HEK293T (cell line): Measurements from ENCODE around the gene YJU2.

ENCODE experiments used
- CTCF ChIA-PET: fragments of 350-600 bp; formaldehyde crosslinking; extraction: SDS; loops from one replicate; lab custom pipeline; 2021; ENCODE audit warnings: antibody characterized with exemption, inconsistent platforms; lab: Yijun Ruan, JAX
- POLR2A ChIA-PET: fragments of 350-600 bp; formaldehyde crosslinking; extraction: SDS; loops from one replicate; lab custom pipeline; 2020; ENCODE audit warnings: antibody characterized with exemption, inconsistent platforms; lab: Yijun Ruan, JAX
- DNase-seq: peaks from one replicate; pipeline ENCODE4 v3.0.0; 2012; ENCODE audit warnings: mixed read lengths; ENCODE audit errors: extremely low spot score
- ARNT ChIP-seq: fragments of 450-650 bp; IDR thresholded peaks from 2 replicates; pipeline ENCODE4 v1.6.1; 2017; ENCODE audit warnings: mild to moderate bottlenecking
- BHLHE40 ChIP-seq: fragments of 450-650 bp; IDR thresholded peaks from 2 replicates; pipeline ENCODE4 v1.6.1; 2016; ENCODE audit warnings: mild to moderate bottlenecking, moderate library complexity, borderline replicate concordance
- CTBP1 ChIP-seq: fragments of 450-650 bp; IDR thresholded peaks from 2 replicates; pipeline ENCODE4 v1.6.1; 2016; ENCODE audit warnings: borderline replicate concordance
- ELF4 ChIP-seq: fragments of 450-650 bp; IDR thresholded peaks from 2 replicates; pipeline ENCODE4 v1.6.1; 2017; ENCODE audit warnings: antibody characterized with exemption
- FOXA1 ChIP-seq: fragments of 450-650 bp; IDR thresholded peaks from 2 replicates; pipeline ENCODE4 v1.6.1; 2016; ENCODE audit warnings: mild to moderate bottlenecking
- FOXK2 ChIP-seq: fragments of 450-650 bp; IDR thresholded peaks from 2 replicates; pipeline ENCODE4 v1.6.1; 2016; ENCODE audit warnings: mild to moderate bottlenecking
- FOXM1 ChIP-seq: fragments of 450-650 bp; IDR thresholded peaks from 2 replicates; pipeline ENCODE4 v1.6.1; 2017; ENCODE audit warnings: mild to moderate bottlenecking, borderline replicate concordance
- HDGF ChIP-seq: fragments of 450-650 bp; IDR thresholded peaks from 2 replicates; pipeline ENCODE4 v1.6.1; 2017; ENCODE audit warnings: antibody characterized with exemption, borderline replicate concordance
- L3MBTL2 ChIP-seq: fragments of 450-650 bp; conservative IDR thresholded peaks from 2 replicates; pipeline ENCODE4 v1.6.1; 2016; ENCODE audit warnings: mild to moderate bottlenecking
- LEF1 ChIP-seq: fragments of 450-650 bp; IDR thresholded peaks from 2 replicates; pipeline ENCODE4 v1.6.1; 2017; ENCODE audit warnings: mild to moderate bottlenecking, borderline replicate concordance
- NFRKB ChIP-seq: fragments of 450-650 bp; IDR thresholded peaks from 2 replicates; pipeline ENCODE4 v1.6.1; 2016; ENCODE audit warnings: mild to moderate bottlenecking, moderate library complexity
- SP1 ChIP-seq: fragments of 450-650 bp; IDR thresholded peaks from 2 replicates; pipeline ENCODE4 v1.6.1; 2017
- SUZ12 ChIP-seq: fragments of 450-650 bp; IDR thresholded peaks from 2 replicates; pipeline ENCODE4 v1.6.1; 2016; ENCODE audit warnings: mild to moderate bottlenecking
- TARDBP ChIP-seq: fragments of 450-650 bp; IDR thresholded peaks from 2 replicates; pipeline ENCODE4 v1.6.1; 2016
- ZNF384 ChIP-seq: fragments of 450-650 bp; IDR thresholded peaks from 2 replicates; pipeline ENCODE4 v1.6.1; 2016
- TF ChIP-seq, protein P1 (sequence below): fragments of 450-650 bp; IDR thresholded peaks from 2 replicates; pipeline ENCODE4 v1.6.1; 2016

Gene YJU2

DNA sequence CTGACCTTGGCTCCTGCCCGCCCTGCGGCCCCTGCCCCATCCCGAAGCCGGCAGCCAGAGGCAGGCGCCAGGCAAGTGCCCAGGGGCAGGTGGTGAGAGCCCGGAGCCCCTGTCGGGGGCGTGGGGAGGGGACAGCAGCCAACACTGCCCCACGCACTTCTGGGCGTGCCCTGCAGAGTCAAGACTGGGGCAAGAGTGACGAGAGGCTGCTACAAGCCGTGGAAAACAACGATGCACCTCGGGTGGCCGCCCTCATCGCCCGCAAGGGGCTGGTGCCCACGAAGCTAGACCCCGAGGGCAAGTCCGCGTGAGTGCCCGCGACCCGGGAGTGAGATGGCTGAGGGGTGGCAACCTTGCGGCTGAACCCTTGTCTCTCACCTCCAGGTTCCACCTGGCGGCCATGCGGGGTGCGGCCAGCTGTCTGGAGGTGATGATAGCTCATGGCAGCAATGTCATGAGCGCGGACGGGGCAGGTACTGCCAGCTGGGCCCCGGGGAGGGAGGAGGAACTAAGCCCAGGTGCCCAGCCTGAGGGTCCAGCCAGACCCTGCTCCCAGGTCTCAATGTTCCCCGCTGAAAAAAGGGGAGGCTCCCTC is 47.1 kb upstream of the YJU2 start:
- POLR2A ChIA-PET, result no interaction called here
- no peak for DNase-seq
- no peak for TF ChIP-seq LEF1
- no peak for TF ChIP-seq FOXK2
- no peak for TF ChIP-seq SUZ12
- no peak for TF ChIP-seq FOXM1
- no peak for TF ChIP-seq ARNT
- no peak for TF ChIP-seq HDGF
- no peak for TF ChIP-seq CTBP1
- TF ChIP-seq SP1, result no peak
- TF ChIP-seq, protein P1, sequence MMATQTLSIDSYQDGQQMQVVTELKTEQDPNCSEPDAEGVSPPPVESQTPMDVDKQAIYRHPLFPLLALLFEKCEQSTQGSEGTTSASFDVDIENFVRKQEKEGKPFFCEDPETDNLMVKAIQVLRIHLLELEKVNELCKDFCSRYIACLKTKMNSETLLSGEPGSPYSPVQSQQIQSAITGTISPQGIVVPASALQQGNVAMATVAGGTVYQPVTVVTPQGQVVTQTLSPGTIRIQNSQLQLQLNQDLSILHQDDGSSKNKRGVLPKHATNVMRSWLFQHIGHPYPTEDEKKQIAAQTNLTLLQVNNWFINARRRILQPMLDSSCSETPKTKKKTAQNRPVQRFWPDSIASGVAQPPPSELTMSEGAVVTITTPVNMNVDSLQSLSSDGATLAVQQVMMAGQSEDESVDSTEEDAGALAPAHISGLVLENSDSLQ, result no peak
- TF ChIP-seq L3MBTL2, result no peak
- TF ChIP-seq ELF4, result no peak
- TF ChIP-seq FOXA1, result no peak
- TF ChIP-seq TARDBP, result no peak
- TF ChIP-seq NFRKB, result no peak
- no peak for TF ChIP-seq BHLHE40
- TF ChIP-seq ZNF384, result no peak
- CTCF ChIA-PET, result interaction anchor here (0.6 kb wide), 1 partner anchor 13 kb away, joined by 3 read pairs; no protein-coding TSS in a partner anchor

DNA sequence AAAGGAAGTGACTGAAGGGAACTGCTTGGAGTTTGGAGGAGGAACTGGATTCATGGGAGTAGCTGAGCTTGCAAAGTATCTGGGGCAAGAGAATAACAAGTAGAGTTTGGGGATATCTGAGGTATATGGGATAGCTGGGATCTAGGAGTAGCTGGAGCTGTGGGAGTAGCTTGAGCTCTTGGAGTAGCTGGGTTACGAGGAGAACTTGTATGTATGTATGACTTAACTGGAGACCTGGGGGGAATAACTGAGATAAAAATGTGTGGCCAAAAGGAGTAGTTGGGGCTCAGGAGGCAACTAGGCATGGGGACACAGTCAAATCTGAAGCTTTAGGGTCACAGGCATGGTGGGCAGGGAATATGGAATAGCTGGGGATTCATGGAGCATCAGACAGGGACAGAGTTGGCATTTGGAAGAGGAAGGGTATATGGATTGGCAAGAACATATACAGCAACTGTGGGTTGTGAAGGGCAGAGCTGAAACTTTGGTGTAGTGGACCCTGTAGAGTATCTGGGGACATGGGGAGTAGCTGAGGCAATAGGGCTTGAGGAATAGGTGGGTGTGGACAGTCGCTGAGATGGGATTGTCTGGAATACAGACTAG is 45.8 kb upstream of the YJU2 start:
- TF ChIP-seq L3MBTL2, result no peak
- no peak for TF ChIP-seq SP1
- TF ChIP-seq BHLHE40, result no peak
- POLR2A ChIA-PET, result interaction anchor here (0.9 to 1.5 kb wide), 3 partner anchors 61 to 438 kb away, joined by 4 to 5 read pairs (median 4); partner anchors contain the start of genes EEF2 and MRPL54
- no peak for DNase-seq
- CTCF ChIA-PET, result interaction anchor here (0.6 to 1.6 kb wide), 3 partner anchors 32 to 437 kb away, joined by 3 to 4 read pairs (median 4); no protein-coding TSS in a partner anchor

DNA sequence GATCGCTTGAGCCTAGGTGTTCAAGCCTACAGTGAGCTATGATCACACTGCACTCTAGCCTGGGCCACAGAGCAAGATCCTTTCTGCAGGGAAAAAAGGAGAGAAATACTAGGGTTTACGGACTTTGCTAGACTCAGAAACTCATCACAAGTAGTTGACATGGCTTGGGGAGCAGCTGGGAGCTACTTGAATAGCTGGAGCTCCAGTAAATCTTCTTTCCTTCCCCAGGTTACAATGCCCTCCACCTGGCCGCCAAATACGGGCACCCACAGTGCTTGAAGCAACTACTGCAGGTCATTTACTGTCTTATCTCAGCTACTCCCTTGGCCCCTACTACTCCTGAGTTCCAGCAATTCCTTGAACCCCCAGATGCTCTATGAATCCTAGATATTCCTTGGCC is 45.1 kb upstream of the YJU2 start:
- no peak for DNase-seq
- ChIA-PET CTCF (interaction anchor here (0.6 to 1.6 kb wide), 5 partner anchors 31 to 438 kb away, joined by 3 to 4 read pairs (median 4); partner anchors contain the start of gene EEF2), POLR2A (interaction anchor here (0.9 to 1.5 kb wide), 3 partner anchors 61 to 439 kb away, joined by 4 to 5 read pairs (median 4); partner anchors contain the start of genes EEF2 and MRPL54)
- TF ChIP-seq ELF4, result no peak
- TF ChIP-seq L3MBTL2, result no peak
- no peak for TF ChIP-seq NFRKB
- no peak for TF ChIP-seq FOXM1
- TF ChIP-seq FOXK2, result no peak
- no peak for TF ChIP-seq CTBP1
- TF ChIP-seq TARDBP, result no peak
- no peak for TF ChIP-seq LEF1
- no peak for TF ChIP-seq SP1
- TF ChIP-seq ARNT, result no peak
- TF ChIP-seq HDGF, result no peak
- TF ChIP-seq, protein P1, result no peak

DNA sequence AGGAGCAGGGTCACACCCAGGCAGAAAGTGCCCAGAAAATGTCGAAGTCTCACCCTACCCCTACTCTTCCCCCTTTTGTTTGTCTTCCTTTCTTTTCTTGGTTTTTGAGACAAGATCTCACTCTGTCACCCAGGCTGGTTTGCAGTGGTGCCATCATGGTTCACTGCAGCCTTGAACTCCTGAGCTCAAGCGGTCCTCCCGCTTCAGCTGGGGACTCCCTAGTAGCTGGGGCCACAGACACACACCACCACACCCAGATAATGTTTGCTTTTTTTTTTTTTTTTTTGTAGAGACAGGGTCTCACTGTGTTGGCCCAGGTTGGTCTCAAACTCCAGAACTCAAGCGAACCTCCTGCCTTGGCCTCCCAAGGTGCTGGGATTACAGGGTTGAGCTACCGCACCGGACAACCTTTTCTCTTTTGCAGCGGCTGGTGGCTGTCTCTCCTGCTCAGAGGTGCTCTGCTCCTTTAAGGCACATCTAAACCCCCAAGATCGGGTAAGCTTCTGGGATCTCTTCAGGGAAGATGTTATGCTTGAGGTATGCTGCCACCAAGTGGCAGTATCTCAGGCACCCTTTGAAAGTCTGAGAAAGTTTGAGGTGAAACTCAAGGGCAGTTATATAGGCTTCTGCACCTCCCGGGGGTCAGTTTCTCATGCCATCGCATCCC is 39.9 kb upstream of the YJU2 start:
- TF ChIP-seq ELF4, result no peak
- no peak for TF ChIP-seq FOXK2
- TF ChIP-seq FOXA1, result no peak
- TF ChIP-seq HDGF, result no peak
- CTCF ChIA-PET, result interaction anchor here (0.6 kb wide), 1 partner anchor 599 kb away, joined by 4 read pairs; no protein-coding TSS in a partner anchor
- no peak for DNase-seq
- POLR2A ChIA-PET, result no interaction called here

DNA sequence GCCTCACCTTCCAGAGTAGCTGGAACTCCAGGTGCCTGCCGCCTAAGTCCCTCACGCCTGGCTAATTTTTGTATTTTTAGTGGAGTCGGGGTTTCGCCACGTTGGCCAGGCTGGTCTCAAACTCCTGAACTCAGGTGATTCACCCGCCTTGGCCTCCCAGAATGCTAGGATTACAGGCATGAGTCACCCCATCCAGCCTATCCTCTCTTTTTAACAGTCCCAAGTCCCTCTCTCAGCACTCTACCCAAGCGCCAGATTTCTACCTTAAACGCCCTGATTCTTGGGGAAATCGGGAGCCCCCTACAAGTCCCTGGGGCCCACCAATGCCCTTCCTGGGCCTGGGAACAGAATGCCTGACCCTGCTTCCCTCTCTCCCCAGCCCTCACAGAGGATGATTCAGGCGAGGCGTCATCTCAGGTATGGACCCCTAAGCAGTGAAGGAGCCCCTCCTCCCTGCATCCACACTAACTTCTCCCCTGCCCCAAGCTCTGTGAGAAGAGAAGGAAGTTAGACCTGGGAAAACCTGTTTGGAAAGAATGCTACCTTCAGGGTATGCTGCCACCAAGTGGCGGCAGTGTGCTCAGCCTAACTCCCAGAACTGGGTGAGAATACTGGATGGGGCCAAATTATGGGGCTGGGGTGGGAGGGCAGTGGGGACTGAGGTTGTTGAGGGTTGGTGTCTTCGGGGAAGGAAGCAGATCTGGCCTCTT is 38.3 kb upstream of the YJU2 start:
- no peak for DNase-seq
- TF ChIP-seq TARDBP (no peak), FOXM1 (no peak), SUZ12 (no peak), CTBP1 (no peak), FOXA1 (no peak), NFRKB (no peak), ZNF384 (no peak), ARNT (no peak), FOXK2 (no peak)
- TF ChIP-seq, protein P1, result no peak
- POLR2A ChIA-PET, result no interaction called here
- CTCF ChIA-PET, result interaction anchor here (0.7 kb wide), 1 partner anchor 25 kb away, joined by 3 read pairs; no protein-coding TSS in a partner anchor
